ENCODE measurements around the gene CLIP4.

CLIP4 gene, protein sequence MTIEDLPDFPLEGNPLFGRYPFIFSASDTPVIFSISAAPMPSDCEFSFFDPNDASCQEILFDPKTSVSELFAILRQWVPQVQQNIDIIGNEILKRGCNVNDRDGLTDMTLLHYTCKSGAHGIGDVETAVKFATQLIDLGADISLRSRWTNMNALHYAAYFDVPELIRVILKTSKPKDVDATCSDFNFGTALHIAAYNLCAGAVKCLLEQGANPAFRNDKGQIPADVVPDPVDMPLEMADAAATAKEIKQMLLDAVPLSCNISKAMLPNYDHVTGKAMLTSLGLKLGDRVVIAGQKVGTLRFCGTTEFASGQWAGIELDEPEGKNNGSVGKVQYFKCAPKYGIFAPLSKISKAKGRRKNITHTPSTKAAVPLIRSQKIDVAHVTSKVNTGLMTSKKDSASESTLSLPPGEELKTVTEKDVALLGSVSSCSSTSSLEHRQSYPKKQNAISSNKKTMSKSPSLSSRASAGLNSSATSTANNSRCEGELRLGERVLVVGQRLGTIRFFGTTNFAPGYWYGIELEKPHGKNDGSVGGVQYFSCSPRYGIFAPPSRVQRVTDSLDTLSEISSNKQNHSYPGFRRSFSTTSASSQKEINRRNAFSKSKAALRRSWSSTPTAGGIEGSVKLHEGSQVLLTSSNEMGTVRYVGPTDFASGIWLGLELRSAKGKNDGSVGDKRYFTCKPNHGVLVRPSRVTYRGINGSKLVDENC

DNA sequence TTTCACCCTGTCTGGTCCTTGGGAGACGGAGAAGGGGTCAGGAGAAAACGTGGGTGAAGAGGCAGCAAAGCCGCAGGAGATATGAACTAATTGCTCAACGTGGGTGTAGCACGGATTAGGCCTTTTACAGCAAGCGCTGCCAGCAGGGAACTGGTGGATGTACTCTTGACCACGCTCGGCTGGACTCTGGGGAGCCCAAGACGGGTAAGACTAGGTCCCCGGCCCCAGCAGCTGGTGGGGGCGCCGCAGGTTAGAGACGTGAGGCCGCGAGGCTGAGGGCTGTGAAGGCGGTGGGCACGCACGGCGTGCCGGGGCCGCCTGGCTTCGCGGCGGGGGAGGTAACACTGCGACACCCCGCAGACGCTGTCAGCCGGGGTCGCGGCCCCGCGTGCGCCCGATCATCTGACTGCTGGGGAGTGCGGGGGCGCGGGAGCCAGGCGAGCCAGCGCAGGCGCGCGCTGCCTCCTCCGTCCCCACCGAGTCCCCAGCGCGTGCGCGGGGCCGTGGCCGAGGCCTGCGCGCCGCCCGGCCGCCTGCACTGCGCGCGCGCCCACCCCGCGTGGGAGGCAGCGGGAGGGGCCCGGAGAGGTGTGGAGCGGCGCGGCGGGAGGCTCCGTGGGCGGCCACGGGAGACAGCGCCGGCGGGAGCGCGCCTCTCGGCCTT lies at the start of gene CLIP4:
Gene CLIP4 (plus strand): TSS at position 470 of the 664 bp plus-strand sequence. CDS start 5,974 bp downstream, outside the sequence.
- DNase-seq: peak; percentile 37

- DNase-seq: no peak
These were observed 48.8 kb upstream of the CLIP4 start for GRCh38 chr2:29066271-29066860.

- peak; percentile 24 for DNase-seq
These were observed 48.1 kb upstream of the CLIP4 start for GRCh38 chr2:29066997-29067605.

GRCh38 chr2:29068513-29068912 lies 46.7 kb upstream of the CLIP4 start:
- no peak for DNase-seq

DNA sequence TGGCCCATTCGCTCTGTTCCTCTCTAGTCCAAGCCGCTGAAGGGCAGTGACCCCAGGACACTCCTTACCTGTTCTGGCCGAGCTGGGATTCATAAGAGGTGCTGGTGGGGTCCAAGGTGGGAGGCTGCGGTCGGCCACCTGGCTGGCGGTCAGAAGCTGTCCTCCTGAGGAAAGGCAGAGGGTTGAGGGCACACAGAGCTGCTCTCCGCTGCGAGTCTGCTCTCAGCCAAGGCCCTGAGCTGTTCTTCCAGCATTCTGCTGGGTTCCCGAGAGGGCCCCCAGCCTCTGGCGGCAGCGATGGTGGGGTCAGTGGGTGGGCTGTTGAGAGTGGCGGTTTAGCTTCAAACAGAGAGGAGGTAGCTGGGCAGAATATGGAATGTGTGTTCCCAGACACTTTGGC lies 44.7 kb upstream of the CLIP4 start:
- DNase-seq: no peak

DNA sequence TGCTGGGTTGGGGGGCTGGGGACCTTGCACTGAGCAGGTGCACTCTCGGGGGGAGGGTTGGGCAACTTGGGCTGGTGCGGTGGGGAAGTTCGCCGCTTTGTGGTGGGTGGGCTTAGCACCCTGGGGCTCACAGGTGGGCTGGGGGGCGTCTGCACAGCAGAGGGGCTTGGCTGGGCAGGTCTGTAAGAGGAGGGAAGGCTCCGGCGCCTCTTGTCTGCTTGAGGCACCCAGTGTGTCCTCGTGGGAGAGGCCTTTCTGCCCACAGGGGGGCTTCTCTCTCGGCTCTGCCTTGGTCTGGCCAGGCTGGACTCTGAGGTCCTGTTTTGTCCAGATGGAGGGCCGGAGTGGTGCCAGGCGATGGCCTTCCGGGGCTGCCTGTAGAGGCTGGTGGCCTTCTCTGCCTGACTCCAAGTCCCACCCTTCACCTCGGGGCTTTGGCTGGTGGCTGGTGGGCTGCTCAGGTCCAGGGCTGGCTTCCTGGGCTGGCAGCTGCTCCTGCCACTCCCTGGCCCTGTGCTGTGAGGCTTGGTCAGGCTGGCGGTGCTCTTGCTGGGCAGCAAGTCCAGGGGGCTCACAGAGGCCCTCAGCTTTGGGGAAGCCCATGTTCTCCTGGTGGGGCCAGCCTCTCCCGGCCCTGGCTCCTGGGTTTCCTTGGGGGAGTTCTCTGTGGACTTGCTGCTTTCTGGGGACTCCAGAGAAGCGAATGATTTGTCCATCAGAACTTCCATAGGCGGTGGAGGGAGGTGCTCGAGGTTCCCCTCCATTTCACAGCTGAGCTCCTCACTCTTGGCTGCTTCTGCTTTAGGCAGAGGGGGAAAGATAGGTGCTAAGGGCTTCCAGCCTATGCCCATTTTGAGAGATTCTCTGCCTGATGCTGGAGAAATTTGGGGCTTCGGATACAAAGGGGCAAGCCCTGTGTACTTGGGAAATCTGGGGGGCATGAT lies 43.9 kb upstream of the CLIP4 start:
- no peak for DNase-seq

- DNase-seq: no peak
These were observed 43.0 kb upstream of the CLIP4 start for GRCh38 chr2:29072251-29072650.

- DNase-seq: no peak
These were observed 42.1 kb upstream of the CLIP4 start for GRCh38 chr2:29072971-29073725.

GRCh38 chr2:29073933-29074332 lies 41.3 kb upstream of the CLIP4 start:
- no peak for DNase-seq

- no peak for DNase-seq
These were observed 40.8 kb upstream of the CLIP4 start, which contains the start of gene PCARE for GRCh38 chr2:29074411-29074810. Gene PCARE, minus strand, starts transcription at chr2:29074523. Its CDS starts 262 bp downstream, at chr2:29074261.

GRCh38 chr2:29075894-29076705 lies 39.1 kb upstream of the CLIP4 start:
- DNase-seq: peak; percentile 38

DNA sequence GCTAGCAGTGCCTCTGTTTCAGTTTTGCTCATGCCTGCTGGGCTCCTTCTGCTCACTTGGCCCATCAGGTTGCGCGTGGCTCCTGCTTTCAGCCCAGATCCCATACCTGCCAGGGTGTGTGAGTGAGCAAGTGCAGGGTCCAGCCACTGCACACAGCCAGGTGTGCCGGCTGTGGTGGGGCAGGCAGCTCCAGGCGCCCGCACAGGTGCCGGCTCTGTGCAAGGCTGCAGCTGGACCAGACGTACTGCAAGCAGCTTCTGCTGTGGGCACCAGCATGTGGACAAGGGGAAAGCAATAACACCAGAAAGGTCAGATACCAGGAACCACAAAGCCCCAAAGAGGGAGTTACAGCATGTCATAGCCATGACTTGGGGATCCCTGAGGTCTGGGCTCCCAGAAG lies 35.3 kb upstream of the CLIP4 start:
- no peak for DNase-seq

- DNase-seq: peak; percentile 23
These were observed 34.1 kb upstream of the CLIP4 start for GRCh38 chr2:29080886-29081743.

GRCh38 chr2:29082804-29083495 lies 32.3 kb upstream of the CLIP4 start:
- DNase-seq: no peak

DNA sequence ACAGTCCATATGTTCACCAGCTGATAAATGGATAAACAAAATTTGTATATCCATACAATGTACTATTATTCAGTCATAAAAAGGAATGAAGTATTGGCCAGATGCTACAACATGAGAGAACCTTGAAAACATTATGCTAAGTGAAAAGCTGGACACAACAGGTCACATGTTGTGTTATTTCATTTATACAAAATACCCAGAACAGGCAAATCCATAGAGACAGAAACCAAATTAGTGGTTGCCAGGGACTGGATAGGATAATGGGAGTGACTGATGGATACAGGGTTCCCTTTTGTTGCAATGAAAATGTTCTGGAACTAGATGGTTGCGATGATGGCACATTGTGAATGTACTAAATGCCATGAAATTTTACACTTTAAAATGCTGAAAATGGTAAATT lies 30.7 kb upstream of the CLIP4 start:
- no peak for DNase-seq

GRCh38 chr2:29090311-29090710 lies 24.9 kb upstream of the CLIP4 start:
- DNase-seq: peak; percentile 59

- no peak for DNase-seq
These were observed 18.2 kb upstream of the CLIP4 start for GRCh38 chr2:29096969-29097368.

DNA sequence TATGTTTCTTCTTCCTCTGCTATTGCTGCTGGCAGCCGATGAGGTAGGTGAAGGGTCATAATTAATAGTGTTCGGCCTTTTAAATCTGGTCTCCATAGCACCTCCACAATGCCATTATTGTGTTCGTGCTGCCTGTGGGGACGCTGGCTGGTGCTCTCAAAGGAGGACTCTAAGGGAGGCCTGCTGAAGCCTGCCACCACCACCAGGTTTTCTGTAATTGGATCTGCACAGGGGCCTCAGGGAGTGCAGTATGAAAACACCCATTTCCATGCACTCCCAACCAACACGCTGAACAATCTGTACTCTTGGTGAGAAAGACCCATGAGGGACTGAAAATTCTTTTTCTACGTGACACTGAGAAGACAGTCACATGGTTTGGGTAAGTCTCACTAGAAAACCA lies 17.6 kb upstream of the CLIP4 start:
- DNase-seq: no peak
